Neural progenitor cell (in vitro differentiated cells): ENCODE data around the gene ANGEL1.

ENCODE experiments used
- EZH2 ChIP-seq: fragments of 200-600 bp; sonication (generic); IDR thresholded peaks from 2 replicates; pipeline ENCODE4 v1.6.1; 2017; ENCODE audit warnings: antibody characterized with exemption, mild to moderate bottlenecking, moderate library complexity
- TF ChIP-seq, protein P1 (sequence below): fragments of 200-600 bp; sonication (generic); IDR thresholded peaks from 2 replicates; pipeline ENCODE4 v1.5.1; 2017; ENCODE audit warnings: antibody characterized with exemption, mild to moderate bottlenecking

DNA sequence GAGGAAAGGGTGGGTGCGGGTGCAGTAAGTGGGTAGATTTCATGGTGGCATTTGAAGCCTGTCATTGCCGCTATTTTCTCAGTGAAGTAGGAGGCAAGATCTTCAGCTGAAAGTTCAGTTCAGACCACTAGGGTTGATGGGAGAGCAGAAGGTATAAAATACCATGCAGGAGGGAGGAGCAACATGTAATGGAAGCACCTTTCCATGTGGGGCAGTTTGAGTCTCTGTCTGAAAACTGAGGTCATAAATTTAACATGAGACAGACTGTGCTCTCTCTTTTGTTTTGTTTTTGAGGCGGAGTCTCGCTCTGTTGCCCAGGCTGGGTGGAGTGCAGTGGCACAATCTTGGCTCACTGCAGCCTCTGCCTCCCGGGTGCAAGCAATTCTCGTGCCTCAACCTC lies 36.2 kb upstream of the ANGEL1 start:
- TF ChIP-seq, protein P1, sequence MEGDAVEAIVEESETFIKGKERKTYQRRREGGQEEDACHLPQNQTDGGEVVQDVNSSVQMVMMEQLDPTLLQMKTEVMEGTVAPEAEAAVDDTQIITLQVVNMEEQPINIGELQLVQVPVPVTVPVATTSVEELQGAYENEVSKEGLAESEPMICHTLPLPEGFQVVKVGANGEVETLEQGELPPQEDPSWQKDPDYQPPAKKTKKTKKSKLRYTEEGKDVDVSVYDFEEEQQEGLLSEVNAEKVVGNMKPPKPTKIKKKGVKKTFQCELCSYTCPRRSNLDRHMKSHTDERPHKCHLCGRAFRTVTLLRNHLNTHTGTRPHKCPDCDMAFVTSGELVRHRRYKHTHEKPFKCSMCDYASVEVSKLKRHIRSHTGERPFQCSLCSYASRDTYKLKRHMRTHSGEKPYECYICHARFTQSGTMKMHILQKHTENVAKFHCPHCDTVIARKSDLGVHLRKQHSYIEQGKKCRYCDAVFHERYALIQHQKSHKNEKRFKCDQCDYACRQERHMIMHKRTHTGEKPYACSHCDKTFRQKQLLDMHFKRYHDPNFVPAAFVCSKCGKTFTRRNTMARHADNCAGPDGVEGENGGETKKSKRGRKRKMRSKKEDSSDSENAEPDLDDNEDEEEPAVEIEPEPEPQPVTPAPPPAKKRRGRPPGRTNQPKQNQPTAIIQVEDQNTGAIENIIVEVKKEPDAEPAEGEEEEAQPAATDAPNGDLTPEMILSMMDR, result no peak
- no peak for TF ChIP-seq EZH2
